ENCODE measurements around the gene CELF1. TPM values are rescaled to one million over a fixed set of nuclear protein-coding genes. Genes with fewer than 3 reads are reported as not detected.
A peak's percentile ranks its signal among the peaks of the same experiment; 100 is the strongest.

The CELF1 gene
- total and polyA plus RNA-seq, 2 of the 13 experiments (the other 11 are each of a cell fraction or from before 2014, with no cell fraction given) = 69.0 to 80.1 TPM

- TF ChIP-seq ZNF839 (CRISPR knock-in tag; IDR thresholded peaks at IDR 0.05; ENCODE audit: borderline replicate concordance) (peak; percentile 69; the same call in 1 of the 2 replicates), PHF20 (CRISPR knock-in tag; IDR thresholded peaks at IDR 0.05) (peak; percentile 99), ZNF766 (CRISPR knock-in tag; IDR thresholded peaks at IDR 0.05; ENCODE audit: borderline replicate concordance) (peak; percentile 95), HNF1B (CRISPR knock-in tag; IDR thresholded peaks at IDR 0.05) (peak; percentile 96), ZNF18 (CRISPR knock-in tag; IDR thresholded peaks at IDR 0.05; ENCODE audit: insufficient replicate concordance) (peak; percentile 75), ZNF777 (CRISPR knock-in tag; IDR thresholded peaks at IDR 0.05) (0 out of 2 replicates have a peak, but pooled peaks have one; percentile 31), POLR2G (IDR thresholded peaks at IDR 0.05; ENCODE audit: low read depth, low read length) (peak; percentile 86), KDM4B (CRISPR knock-in tag; IDR thresholded peaks at IDR 0.05) (peak; percentile 98), ZNF580 (CRISPR knock-in tag; IDR thresholded peaks at IDR 0.05; ENCODE audit: borderline replicate concordance, low read depth) (peak; percentile 98), TCF7L2 (IDR thresholded peaks at IDR 0.05; ENCODE audit: low read depth, low read length) (no peak), ZNF746 (CRISPR knock-in tag; IDR thresholded peaks at IDR 0.05) (peak; percentile 80), SSRP1 (CRISPR knock-in tag; IDR thresholded peaks at IDR 0.05) (peak; percentile 70; the same call in 1 of the 2 replicates), ZFP91 (CRISPR knock-in tag; IDR thresholded peaks at IDR 0.05; ENCODE audit: borderline replicate concordance) (peak; percentile 97), KDM3A (CRISPR knock-in tag; IDR thresholded peaks at IDR 0.05; ENCODE audit: low read depth) (peak; percentile 96), ZNF883 (CRISPR knock-in tag; IDR thresholded peaks at IDR 0.05; ENCODE audit: not compliant biosample characterization) (peak; percentile 88), SMC3 (IDR thresholded peaks at IDR 0.05; ENCODE audit: low read length) (no peak), ZNF142 (CRISPR knock-in tag; IDR thresholded peaks at IDR 0.05) (peak; percentile 53; the same call in 1 of the 2 replicates)
Measured at GRCh38 chr11:47578524-47579494, 25.9 kb upstream of the CELF1 start, which contains the start of the genes KBTBD4 and NDUFS3 (continued).
